Measurements from ENCODE around the gene GIGYF2.
"Not testable (repeated sequence)": the region's sequence is repeated elsewhere in the genome, so short reads cannot be mapped to it uniquely, and the experiment has no call there.

Gene GIGYF2

GRCh38 chr2:232689152-232689910 lies 7.8 kb upstream of the GIGYF2 start:
- DNase-seq (ENCODE audit: low read depth in 2 of 2), result no peak

- DNase-seq (ENCODE audit: low read depth in 2 of 2), result not testable (repeated sequence)
These were observed 6.0 kb upstream of the GIGYF2 start for GRCh38 chr2:232691117-232691516.

- no peak for DNase-seq (ENCODE audit: low read depth in 2 of 2)
These were observed 3.8 kb upstream of the GIGYF2 start for GRCh38 chr2:232693344-232693743.

- DNase-seq (ENCODE audit: low read depth in 2 of 2), result no peak
These were observed 497 bp upstream of the GIGYF2 start for GRCh38 chr2:232696609-232697058.

GRCh38 chr2:232697807-232698110 lies 628 bp downstream of the GIGYF2 start:
- no peak for DNase-seq (ENCODE audit: low read depth in 2 of 2)

GRCh38 chr2:232698556-232699091 lies 1.5 kb downstream of the GIGYF2 start:
- DNase-seq (ENCODE audit: low read depth in 2 of 2), result no peak

- DNase-seq (ENCODE audit: low read depth in 2 of 2), result no peak
These were observed 2.0 kb downstream of the GIGYF2 start for GRCh38 chr2:232699110-232699509.

- DNase-seq (ENCODE audit: low read depth in 2 of 2), result no peak
These were observed 3.0 kb downstream of the GIGYF2 start for GRCh38 chr2:232700154-232700553.

- DNase-seq (ENCODE audit: low read depth in 2 of 2), result no peak
These were observed 9.9 kb downstream of the GIGYF2 start for GRCh38 chr2:232707076-232707475.

- no peak for DNase-seq (ENCODE audit: low read depth in 2 of 2)
These were observed 16.4 kb downstream of the GIGYF2 start for GRCh38 chr2:232713505-232713904.

GRCh38 chr2:232714969-232715368 lies 17.8 kb downstream of the GIGYF2 start:
- no peak for DNase-seq (ENCODE audit: low read depth in 2 of 2)

GRCh38 chr2:232720056-232720455 lies 22.9 kb downstream of the GIGYF2 start:
- DNase-seq (ENCODE audit: low read depth in 2 of 2), result not testable (repeated sequence)

GRCh38 chr2:232721261-232721660 lies 24.1 kb downstream of the GIGYF2 start:
- no peak for DNase-seq (ENCODE audit: low read depth in 2 of 2)

GRCh38 chr2:232721882-232722281 lies 24.8 kb downstream of the GIGYF2 start:
- no peak for DNase-seq (ENCODE audit: low read depth in 2 of 2)

GRCh38 chr2:232723027-232723426 lies 25.9 kb downstream of the GIGYF2 start:
- no peak for DNase-seq (ENCODE audit: low read depth in 2 of 2)

- no peak for DNase-seq (ENCODE audit: low read depth in 2 of 2)
These were observed 31.7 kb downstream of the GIGYF2 start for GRCh38 chr2:232728785-232729184.

- DNase-seq (ENCODE audit: low read depth in 2 of 2), result no peak
These were observed 34.3 kb downstream of the GIGYF2 start for GRCh38 chr2:232731470-232731869.

- DNase-seq (ENCODE audit: low read depth in 2 of 2), result no peak
These were observed 44.2 kb downstream of the GIGYF2 start for GRCh38 chr2:232741294-232741693.

- no peak for DNase-seq (ENCODE audit: low read depth in 2 of 2)
These were observed 44.8 kb downstream of the GIGYF2 start for GRCh38 chr2:232741972-232742371.

- no peak for DNase-seq (ENCODE audit: low read depth in 2 of 2)
These were observed 47.8 kb downstream of the GIGYF2 start for GRCh38 chr2:232744963-232745362.

GRCh38 chr2:232748038-232748437 lies 50.9 kb downstream of the GIGYF2 start:
- no peak for DNase-seq (ENCODE audit: low read depth in 2 of 2)

- no peak for DNase-seq (ENCODE audit: low read depth in 2 of 2)
These were observed 52.2 kb downstream of the GIGYF2 start for GRCh38 chr2:232749331-232749730.

- DNase-seq (ENCODE audit: low read depth in 2 of 2), result no peak
These were observed 53.1 kb downstream of the GIGYF2 start for GRCh38 chr2:232750135-232750671.
